PFSK-1 (cell line): Measurements from ENCODE around the gene FAM9A.

Source experiments
- POLR2AphosphoS5 ChIP-seq: IDR thresholded peaks from 2 replicates; pipeline ENCODE4 v1.6.1; 2012; ENCODE audit warnings: low read depth, mild to moderate bottlenecking, control low read depth, low read length, moderate library complexity
- SIN3A ChIP-seq: IDR thresholded peaks from 2 replicates; pipeline ENCODE4 v1.6.1; 2012; ENCODE audit warnings: mild to moderate bottlenecking, low read length, moderate library complexity, borderline replicate concordance; ENCODE audit not compliant: insufficient read depth
- TF ChIP-seq, protein P1 (sequence below), 2 experiments: IDR thresholded peaks; 2 replicates each; pipeline versions ENCODE4 v1.6.1 to v1.8.0; 2011 to 2012; ENCODE audit warnings: low read depth in 2 of 2, low read length in 2 of 2, control low read depth in 1 of 2, inconsistent platforms in 1 of 2, mild to moderate bottlenecking in 1 of 2, moderate library complexity in 1 of 2; ENCODE audit not compliant: insufficient read depth in 1 of 2

- no peak for TF ChIP-seq POLR2AphosphoS5
- TF ChIP-seq SIN3A: no peak
- TF ChIP-seq, protein P1, sequence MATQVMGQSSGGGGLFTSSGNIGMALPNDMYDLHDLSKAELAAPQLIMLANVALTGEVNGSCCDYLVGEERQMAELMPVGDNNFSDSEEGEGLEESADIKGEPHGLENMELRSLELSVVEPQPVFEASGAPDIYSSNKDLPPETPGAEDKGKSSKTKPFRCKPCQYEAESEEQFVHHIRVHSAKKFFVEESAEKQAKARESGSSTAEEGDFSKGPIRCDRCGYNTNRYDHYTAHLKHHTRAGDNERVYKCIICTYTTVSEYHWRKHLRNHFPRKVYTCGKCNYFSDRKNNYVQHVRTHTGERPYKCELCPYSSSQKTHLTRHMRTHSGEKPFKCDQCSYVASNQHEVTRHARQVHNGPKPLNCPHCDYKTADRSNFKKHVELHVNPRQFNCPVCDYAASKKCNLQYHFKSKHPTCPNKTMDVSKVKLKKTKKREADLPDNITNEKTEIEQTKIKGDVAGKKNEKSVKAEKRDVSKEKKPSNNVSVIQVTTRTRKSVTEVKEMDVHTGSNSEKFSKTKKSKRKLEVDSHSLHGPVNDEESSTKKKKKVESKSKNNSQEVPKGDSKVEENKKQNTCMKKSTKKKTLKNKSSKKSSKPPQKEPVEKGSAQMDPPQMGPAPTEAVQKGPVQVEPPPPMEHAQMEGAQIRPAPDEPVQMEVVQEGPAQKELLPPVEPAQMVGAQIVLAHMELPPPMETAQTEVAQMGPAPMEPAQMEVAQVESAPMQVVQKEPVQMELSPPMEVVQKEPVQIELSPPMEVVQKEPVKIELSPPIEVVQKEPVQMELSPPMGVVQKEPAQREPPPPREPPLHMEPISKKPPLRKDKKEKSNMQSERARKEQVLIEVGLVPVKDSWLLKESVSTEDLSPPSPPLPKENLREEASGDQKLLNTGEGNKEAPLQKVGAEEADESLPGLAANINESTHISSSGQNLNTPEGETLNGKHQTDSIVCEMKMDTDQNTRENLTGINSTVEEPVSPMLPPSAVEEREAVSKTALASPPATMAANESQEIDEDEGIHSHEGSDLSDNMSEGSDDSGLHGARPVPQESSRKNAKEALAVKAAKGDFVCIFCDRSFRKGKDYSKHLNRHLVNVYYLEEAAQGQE (IDR thresholded peaks at IDR 0.05; ENCODE audit: insufficient read depth in 1 of 2, low read depth in 2 of 2, low read length in 2 of 2): no peak
These were observed 19.8 kb upstream of the FAM9A start for GRCh38 chrX:8820910-8821527.
